ENCODE measurements around the gene ALOX12B.
A peak's percentile ranks its signal among the peaks of the same experiment; 100 is the strongest.
"Not testable (repeated sequence)": the region's sequence is repeated elsewhere in the genome, so short reads cannot be mapped to it uniquely, and the experiment has no call there.

ALOX12B gene

GRCh38 chr17:8063761-8064534, 23.6 kb downstream of the ALOX12B start:
- no peak for DNase-seq

GRCh38 chr17:8062807-8063483, 24.6 kb downstream of the ALOX12B start:
- no peak for DNase-seq

GRCh38 chr17:8062435-8062806, 25.1 kb downstream of the ALOX12B start:
- no peak for DNase-seq

- not testable (repeated sequence) for DNase-seq
Observed at GRCh38 chr17:8061851-8062250, 25.7 kb downstream of the ALOX12B start.

GRCh38 chr17:8060274-8060673, 27.2 kb downstream of the ALOX12B start:
- peak; percentile 66 for DNase-seq

GRCh38 chr17:8059131-8059530, 28.4 kb downstream of the ALOX12B start:
- no peak for DNase-seq

- peak; percentile 78 for DNase-seq
Observed at GRCh38 chr17:8057691-8058114, 29.8 kb downstream of the ALOX12B start.

GRCh38 chr17:8056976-8057625, 30.4 kb downstream of the ALOX12B start:
- no peak for DNase-seq

GRCh38 chr17:8056232-8056975, 31.1 kb downstream of the ALOX12B start:
- DNase-seq: peak; percentile 98

- no peak for DNase-seq
Observed at GRCh38 chr17:8055851-8056231, 31.7 kb downstream of the ALOX12B start.

- no peak for DNase-seq
Observed at GRCh38 chr17:8053600-8053999, 33.9 kb downstream of the ALOX12B start.

GRCh38 chr17:8052256-8053252, 35.0 kb downstream of the ALOX12B start:
- DNase-seq: no peak

GRCh38 chr17:8051831-8052230, 35.7 kb downstream of the ALOX12B start:
- DNase-seq: no peak

GRCh38 chr17:8048736-8049135, 38.8 kb downstream of the ALOX12B start:
- no peak for DNase-seq

- DNase-seq: no peak
Observed at GRCh38 chr17:8048236-8048635, 39.3 kb downstream of the ALOX12B start.

- no peak for DNase-seq
Observed at GRCh38 chr17:8047769-8048110, 39.8 kb downstream of the ALOX12B start.

GRCh38 chr17:8046929-8047768, 40.4 kb downstream of the ALOX12B start:
- no peak for DNase-seq

GRCh38 chr17:8046306-8046928, 41.1 kb downstream of the ALOX12B start:
- no peak for DNase-seq

GRCh38 chr17:8044819-8045810, 42.4 kb downstream of the ALOX12B start:
- no peak for DNase-seq
